Measurements from ENCODE around the gene SHPK.

Gene SHPK

DNA sequence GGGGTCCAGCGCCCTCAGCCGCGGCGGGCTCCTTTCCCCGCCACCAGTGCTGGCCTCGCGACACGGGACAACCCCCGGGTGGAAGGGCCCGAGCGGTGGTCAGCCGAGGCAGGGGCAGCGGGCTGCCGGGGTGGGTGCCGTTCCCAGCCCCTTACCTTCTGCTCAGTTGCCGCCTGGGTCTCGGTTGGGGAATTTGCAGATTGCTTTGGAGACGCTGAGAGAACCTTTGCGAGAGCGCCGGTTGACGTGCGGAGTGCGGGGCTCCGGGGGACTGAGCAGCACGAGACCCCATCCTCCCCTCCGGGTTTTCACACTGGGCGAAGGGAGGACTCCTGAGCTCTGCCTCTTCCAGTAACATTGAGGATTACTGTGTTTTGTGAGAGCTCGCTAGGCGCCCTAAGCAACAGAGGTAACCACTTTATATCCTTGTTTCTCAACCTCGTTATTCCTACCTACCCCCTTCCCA, 891 bp upstream of the SHPK start:
- peak overlapping the region; percentile 88 for H3K27ac ChIP-seq
- TF ChIP-seq ZFX (IDR thresholded peaks at IDR 0.05): peak; percentile 21; the same call in 1 of the 2 replicates
- TF ChIP-seq, protein P1, sequence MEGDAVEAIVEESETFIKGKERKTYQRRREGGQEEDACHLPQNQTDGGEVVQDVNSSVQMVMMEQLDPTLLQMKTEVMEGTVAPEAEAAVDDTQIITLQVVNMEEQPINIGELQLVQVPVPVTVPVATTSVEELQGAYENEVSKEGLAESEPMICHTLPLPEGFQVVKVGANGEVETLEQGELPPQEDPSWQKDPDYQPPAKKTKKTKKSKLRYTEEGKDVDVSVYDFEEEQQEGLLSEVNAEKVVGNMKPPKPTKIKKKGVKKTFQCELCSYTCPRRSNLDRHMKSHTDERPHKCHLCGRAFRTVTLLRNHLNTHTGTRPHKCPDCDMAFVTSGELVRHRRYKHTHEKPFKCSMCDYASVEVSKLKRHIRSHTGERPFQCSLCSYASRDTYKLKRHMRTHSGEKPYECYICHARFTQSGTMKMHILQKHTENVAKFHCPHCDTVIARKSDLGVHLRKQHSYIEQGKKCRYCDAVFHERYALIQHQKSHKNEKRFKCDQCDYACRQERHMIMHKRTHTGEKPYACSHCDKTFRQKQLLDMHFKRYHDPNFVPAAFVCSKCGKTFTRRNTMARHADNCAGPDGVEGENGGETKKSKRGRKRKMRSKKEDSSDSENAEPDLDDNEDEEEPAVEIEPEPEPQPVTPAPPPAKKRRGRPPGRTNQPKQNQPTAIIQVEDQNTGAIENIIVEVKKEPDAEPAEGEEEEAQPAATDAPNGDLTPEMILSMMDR (conservative IDR thresholded peaks at IDR 0.05): no peak

DNA sequence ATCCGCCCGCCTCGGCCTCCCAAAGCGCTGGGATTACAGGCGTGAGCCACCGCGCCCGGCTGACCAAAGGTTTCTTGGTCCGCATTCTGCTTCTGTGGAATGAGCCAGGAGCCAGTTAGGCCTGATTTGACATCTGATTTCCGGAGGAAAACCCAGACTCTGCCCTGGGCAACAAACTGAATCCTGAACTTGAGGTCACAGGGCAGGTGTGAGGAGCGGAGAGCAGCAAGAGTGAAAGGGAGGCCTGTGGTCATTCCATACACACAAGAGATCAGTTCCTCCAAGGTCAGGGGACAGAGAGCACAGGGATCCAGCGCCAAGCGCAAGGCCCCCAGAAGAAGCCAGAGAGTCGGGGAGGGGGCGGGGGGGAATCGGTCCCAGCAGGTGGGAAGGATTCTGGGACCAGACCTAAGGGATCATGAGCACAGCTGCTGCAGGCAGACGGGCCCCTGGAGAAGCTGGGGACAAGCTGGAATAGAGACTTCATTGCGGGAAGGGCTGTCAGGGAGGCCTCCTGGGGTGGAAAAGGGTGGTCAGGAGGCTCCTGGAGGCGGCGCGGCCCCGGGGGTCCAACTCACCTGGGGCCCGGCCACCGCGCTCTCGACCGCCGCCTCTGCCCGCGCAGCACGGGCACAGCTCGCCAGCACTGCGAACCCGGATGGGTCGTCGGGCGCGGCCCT, 436 bp downstream of the SHPK start:
- TF ChIP-seq, protein P1 (conservative IDR thresholded peaks at IDR 0.05): no peak
- peak; percentile 62; the same call in 1 of the 2 replicates for TF ChIP-seq ZFX (IDR thresholded peaks at IDR 0.05)
- H3K27ac ChIP-seq: peak overlapping the region; percentile 88

DNA sequence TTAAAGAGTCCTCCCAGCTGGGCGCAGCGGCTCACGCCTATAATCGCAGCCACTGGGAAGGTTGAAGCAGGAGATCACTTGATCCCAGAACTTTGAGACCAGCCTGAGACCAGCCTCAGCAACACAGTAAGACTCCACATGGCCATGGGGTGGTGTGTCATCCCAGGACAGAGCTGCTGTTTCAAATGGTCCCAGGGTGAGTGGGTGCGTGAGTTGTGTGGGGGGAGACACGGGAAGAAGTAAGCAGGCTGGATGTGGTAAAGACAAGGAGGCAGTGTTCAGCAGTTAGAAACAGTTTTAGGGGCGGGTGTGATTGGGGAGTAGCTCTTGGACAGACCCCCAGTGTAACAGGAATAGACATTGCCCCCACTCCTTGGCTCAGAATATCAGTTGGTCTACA, 3.8 kb downstream of the SHPK start:
- TF ChIP-seq ZFX (IDR thresholded peaks at IDR 0.05): no peak
- TF ChIP-seq, protein P1 (conservative IDR thresholded peaks at IDR 0.05): no peak
- no peak overlapping the region for H3K27ac ChIP-seq

DNA sequence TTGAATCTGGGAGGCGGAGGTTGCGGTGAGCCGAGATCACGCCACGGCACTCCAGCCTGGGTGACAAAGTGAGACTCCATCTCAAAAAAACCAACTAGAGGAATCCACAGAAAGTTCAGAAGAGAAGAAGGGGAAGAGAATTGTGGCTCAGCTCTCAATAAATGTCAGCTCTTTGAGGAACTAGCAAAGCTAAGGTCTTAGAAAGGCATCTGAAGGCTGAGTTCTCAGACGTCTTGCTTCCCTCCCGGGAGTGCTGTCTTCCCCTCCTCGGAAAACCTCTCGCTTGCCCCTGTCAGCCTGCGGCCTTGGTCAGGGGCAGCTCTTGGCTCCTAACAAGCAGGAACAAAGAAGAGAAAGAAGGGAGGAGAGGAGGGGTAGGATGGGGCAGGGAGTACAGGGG, 5.3 kb downstream of the SHPK start:
- no peak overlapping the region for H3K27ac ChIP-seq
- TF ChIP-seq, protein P1 (conservative IDR thresholded peaks at IDR 0.05): no peak
- TF ChIP-seq ZFX (IDR thresholded peaks at IDR 0.05): no peak

DNA sequence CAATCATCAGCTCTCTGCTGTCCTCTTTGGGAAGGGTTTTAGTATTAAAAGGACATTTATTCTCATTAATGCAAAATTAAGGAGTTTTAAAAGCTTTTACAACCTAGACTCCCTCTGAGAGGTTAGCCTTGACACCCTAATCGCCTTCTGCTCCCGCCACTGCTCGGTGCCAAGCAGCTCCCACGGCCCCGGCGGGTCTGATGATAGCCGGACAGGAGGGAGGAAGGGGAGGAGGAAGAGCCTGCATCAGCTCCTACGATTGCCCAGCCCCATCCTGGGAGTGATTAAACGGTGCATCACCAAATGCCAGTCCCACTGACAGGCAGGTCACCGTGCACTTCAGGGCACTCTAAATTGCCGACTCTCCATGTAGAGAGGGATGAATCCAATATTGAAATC, 8.3 kb downstream of the SHPK start:
- no peak overlapping the region for H3K27ac ChIP-seq
- no peak for TF ChIP-seq ZFX (IDR thresholded peaks at IDR 0.05)
- TF ChIP-seq, protein P1 (conservative IDR thresholded peaks at IDR 0.05): no peak

DNA sequence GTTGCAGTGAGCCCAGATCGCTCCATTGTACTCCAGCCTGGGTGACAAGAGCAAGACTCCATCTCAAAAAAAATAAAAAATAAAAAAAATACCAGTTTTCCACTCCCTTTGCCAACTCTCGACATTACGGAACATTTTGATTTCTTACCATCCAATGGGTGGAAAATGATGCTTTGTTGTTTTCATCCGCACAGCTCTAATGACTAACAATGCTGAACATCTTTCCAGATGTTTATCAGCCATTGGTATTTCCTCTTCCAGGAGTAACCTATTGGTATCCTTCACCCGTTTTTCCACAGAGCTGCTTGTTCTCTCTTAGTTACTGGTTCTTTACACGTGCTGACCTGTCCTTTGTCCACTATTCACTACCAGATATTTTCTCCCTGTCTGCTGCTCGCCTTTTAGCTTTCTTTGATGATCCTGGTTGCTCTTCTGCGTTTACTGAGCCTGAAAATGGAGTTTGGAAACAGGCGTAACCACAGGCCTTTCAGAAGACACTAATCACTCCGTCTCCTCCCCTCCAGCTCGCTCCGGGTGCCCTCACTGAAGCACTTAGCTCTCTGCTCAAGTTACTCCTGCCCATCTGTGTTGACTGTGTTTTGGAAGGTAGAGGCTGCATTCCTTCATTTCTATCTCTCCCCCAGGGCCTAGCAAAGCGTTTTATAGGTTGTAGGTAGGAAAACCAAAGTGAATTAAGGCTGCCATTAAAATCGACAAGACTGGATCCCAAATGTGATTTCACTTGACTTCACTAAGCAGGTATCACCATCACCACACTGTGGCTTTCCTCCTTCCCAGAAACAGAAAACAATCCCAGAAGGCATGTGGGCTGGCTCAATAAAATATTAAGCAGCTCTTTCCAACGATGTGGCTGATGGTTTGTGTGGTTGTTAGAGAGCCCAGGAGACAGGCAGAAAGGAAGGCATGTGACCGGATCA, 8.9 kb downstream of the SHPK start:
- H3K27ac ChIP-seq: no peak overlapping the region
- TF ChIP-seq, protein P1 (conservative IDR thresholded peaks at IDR 0.05): no peak
- no peak for TF ChIP-seq ZFX (IDR thresholded peaks at IDR 0.05)

Measured in C4-2B (cell line).